Natural killer cell (primary cell): ENCODE results near the gene MEX3C. TPM values are rescaled to one million over a fixed set of nuclear protein-coding genes. Genes with fewer than 3 reads are reported as not detected.
A peak's percentile ranks its signal among the peaks of the same experiment; 100 is the strongest.

ENCODE experiments used
- ATAC-seq, 3 donors: fragments of 150-1000 bp in 2 of 3; fragments of 200-7000 bp in 1 of 3; cut with Tn5 transposase; 1 replicate in 1 of 3; 2 replicates in 2 of 3; pipeline ENCODE4 v1.10.0; 2021; ENCODE audit warnings: mild to moderate bottlenecking in 2 of 3, moderate library complexity in 2 of 3
- DNase-seq, 2 donors: peaks; one replicate each; pipeline versions ENCODE4 v3.0.0 to v3.0.0-alpha.2; 2013 to 2021; ENCODE audit warnings: mixed read lengths in 1 of 2
- H3K27ac ChIP-seq: one replicate; pipeline ENCODE4 v1.5.1; 2013; ENCODE audit warnings: mild to moderate bottlenecking, low read length
- H3K27me3 ChIP-seq: one replicate; pipeline ENCODE4 v1.6.1; 2013; ENCODE audit warnings: low read length; ENCODE audit not compliant: control insufficient read depth, insufficient read depth
- H3K36me3 ChIP-seq: one replicate; pipeline ENCODE4 v1.6.1; 2013; ENCODE audit warnings: low read length; ENCODE audit not compliant: control insufficient read depth, insufficient read depth
- H3K4me1 ChIP-seq: one replicate; pipeline ENCODE4 v1.6.1; 2013; ENCODE audit warnings: low read length; ENCODE audit not compliant: control insufficient read depth, insufficient read depth
- H3K4me3 ChIP-seq: one replicate; pipeline ENCODE4 v1.5.1; 2013; ENCODE audit warnings: low read length
- H3K9me3 ChIP-seq: one replicate; pipeline ENCODE4 v1.6.1; 2013; ENCODE audit warnings: low read length; ENCODE audit not compliant: control insufficient read depth, insufficient read depth
- H3K27ac Mint-ChIP-seq, 2 donors: one replicate each; pipeline ENCODE4 v1.8.0; 2022; ENCODE audit warnings: mild to moderate bottlenecking in 2 of 2, mixed read lengths in 2 of 2, moderate library complexity in 1 of 2
- H3K27me3 Mint-ChIP-seq, 2 donors: one replicate each; pipeline ENCODE4 v1.8.0; 2022; ENCODE audit warnings: low read depth in 2 of 2, mixed read lengths in 2 of 2
- H3K36me3 Mint-ChIP-seq: one replicate; pipeline ENCODE4 v1.8.0; 2022; ENCODE audit warnings: mixed read lengths
- H3K4me1 Mint-ChIP-seq, 2 donors: one replicate each; pipeline ENCODE4 v1.8.0; 2022; ENCODE audit warnings: mixed read lengths in 2 of 2
- H3K4me3 Mint-ChIP-seq: one replicate; pipeline ENCODE4 v1.8.0; 2022; ENCODE audit warnings: mild to moderate bottlenecking, moderate library complexity, mixed read lengths
- H3K9me3 Mint-ChIP-seq, 2 donors: one replicate each; pipeline ENCODE4 v1.8.0; 2022; ENCODE audit warnings: mixed read lengths in 2 of 2
- WGBS: methylation state at CpG from one replicate; pipeline ENCODE4 v1.1.7; 2013; ENCODE audit warnings: missing lambda C conversion rate; ENCODE audit not compliant: insufficient coverage; 5-methylcytosine and 5-hydroxymethylcytosine counted together
- intact Hi-C: fragments of 100-400 bp; cut with micrococcal nuclease; formaldehyde crosslinking; loops from one replicate; pipeline ENCODE4 v1.14.2; 2022
- total RNA-seq, 4 donors: library from RNA; stranded (reverse); fragments of 120-200 nt in 1 of 4; gene quantifications; one replicate each; pipeline versions ENCODE4 v1.2.3 to v1.2.4, GENCODE V29; 2013 to 2022
- TF ChIP-seq, protein P1 (sequence below): fragments of 200-600 bp; IDR thresholded peaks from one replicate; pipeline ENCODE4 v1.8.0; 2022; ENCODE audit warnings: antibody characterized with exemption

The MEX3C gene
- total RNA-seq, 3 donors from 2014 or later (not counting 1 experiment from before 2014, with no cell fraction given) = 189 to 205 (median 202) TPM

DNA sequence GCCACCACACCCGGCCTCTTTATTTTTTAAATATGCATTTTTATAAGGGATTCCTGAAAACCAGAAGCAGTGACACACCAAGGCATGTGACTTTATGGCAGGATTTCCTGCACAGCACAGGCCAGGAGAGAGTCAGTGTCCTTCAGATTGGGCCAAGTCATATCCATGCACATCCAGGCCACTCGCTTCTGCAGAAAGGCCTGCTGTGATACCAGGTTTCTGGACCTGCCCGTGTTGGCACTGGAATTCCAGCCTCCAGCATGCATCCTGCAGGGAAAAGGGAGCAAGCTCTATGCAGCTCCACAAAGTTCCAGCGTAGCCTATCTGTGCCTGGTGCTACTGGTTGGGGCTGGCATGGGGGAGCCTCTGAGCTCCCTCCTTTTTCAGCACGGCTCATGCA, 36.8 kb downstream of the MEX3C start:
- intact Hi-C loops = no loop called here
- DNase-seq = no peak
- Mint-ChIP-seq H3K27ac (no peak overlapping the region), H3K4me3 (no peak overlapping the region), H3K9me3 (no peaks in the 10 kb centered on the region), H3K4me1 (peaks cover 63% of the 10 kb centered on the region in 2 donors), H3K36me3 (no peaks in the 10 kb centered on the region), H3K27me3 (no peaks in the 10 kb centered on the region)
- H3K4me3 ChIP-seq = no peak overlapping the region
- 93% methylated on average over 5 of the region's 5 CpGs for WGBS
- H3K27me3 ChIP-seq = no peaks in the 10 kb centered on the region
- no peaks in the 10 kb centered on the region for H3K9me3 ChIP-seq
- H3K36me3 ChIP-seq = no peaks in the 10 kb centered on the region
- H3K4me1 ChIP-seq = peaks cover 72% of the 10 kb centered on the region
- no peak overlapping the region for H3K27ac ChIP-seq
- ATAC-seq = no peak
- TF ChIP-seq, protein P1, sequence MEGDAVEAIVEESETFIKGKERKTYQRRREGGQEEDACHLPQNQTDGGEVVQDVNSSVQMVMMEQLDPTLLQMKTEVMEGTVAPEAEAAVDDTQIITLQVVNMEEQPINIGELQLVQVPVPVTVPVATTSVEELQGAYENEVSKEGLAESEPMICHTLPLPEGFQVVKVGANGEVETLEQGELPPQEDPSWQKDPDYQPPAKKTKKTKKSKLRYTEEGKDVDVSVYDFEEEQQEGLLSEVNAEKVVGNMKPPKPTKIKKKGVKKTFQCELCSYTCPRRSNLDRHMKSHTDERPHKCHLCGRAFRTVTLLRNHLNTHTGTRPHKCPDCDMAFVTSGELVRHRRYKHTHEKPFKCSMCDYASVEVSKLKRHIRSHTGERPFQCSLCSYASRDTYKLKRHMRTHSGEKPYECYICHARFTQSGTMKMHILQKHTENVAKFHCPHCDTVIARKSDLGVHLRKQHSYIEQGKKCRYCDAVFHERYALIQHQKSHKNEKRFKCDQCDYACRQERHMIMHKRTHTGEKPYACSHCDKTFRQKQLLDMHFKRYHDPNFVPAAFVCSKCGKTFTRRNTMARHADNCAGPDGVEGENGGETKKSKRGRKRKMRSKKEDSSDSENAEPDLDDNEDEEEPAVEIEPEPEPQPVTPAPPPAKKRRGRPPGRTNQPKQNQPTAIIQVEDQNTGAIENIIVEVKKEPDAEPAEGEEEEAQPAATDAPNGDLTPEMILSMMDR = no peak

DNA sequence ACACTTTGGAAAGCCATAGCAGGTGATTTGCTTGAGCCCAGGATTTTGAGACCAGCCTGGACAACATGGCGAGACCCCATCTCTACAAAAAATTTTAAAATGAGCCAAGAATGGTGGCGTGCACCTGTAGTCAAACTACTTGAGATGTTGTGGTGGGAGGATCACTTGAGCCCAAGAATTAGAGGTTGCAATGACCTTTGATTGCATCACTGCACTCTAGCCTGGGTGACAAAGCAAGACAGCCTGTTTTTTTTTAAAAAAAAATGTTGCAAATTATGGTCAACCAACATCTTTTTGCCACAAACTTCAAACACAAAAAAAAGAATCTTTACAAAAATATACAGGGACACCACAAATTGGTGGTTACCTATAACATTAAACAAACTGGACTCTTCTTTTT, 40.3 kb downstream of the MEX3C start:
- ATAC-seq (no peak), DNase-seq (no peak)
- Mint-ChIP-seq H3K9me3 (no peaks in the 10 kb centered on the region), H3K4me3 (no peak overlapping the region), H3K36me3 (no peaks in the 10 kb centered on the region), H3K4me1 (peaks cover 51 to 52% of the 10 kb centered on the region in 2 donors), H3K27me3 (no peaks in the 10 kb centered on the region), H3K27ac (peak overlapping the region; percentile 44 to 62)
- no peaks in the 10 kb centered on the region for H3K9me3 ChIP-seq
- no peak overlapping the region for H3K27ac ChIP-seq
- no peaks in the 10 kb centered on the region for H3K36me3 ChIP-seq
- intact Hi-C loops = no loop called here
- peaks cover 66% of the 10 kb centered on the region for H3K4me1 ChIP-seq
- no peak overlapping the region for H3K4me3 ChIP-seq
- WGBS = 83% methylated on average over 2 of the region's 2 CpGs
- TF ChIP-seq, protein P1 = no peak
- no peaks in the 10 kb centered on the region for H3K27me3 ChIP-seq

DNA sequence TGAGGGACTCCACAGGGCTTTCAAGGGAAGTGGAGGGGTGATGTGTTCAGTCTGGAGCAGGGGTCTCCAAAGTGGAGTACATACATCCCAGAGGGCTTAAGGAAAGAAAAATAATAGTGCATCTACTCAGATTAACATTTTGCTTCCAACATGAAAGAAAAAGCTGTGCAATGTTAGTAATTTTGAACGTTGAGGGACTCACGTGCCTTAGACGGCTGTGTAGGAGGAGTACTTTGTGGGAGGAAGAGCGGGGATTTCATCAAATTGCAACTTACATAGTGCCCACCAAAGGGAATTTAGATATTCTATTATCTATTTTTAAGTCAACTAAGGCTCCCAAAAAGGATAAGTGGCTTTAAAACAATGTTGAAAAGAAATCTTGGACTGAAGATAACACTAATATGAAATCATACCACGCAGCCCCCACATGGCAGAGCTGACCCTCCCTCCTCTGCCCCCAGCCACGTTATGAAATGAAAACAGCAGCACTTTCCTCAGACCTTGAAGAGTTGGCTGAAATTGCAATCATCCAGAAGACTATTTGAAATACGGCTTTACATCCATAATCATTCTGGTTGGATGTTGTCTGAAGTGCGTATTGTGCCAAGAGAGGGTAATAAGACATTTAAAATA, 42.9 kb downstream of the MEX3C start:
- intact Hi-C loops = loop anchor here (1.0 to 5.0 kb wide), 2 partner anchors 57 to 277 kb away; partner anchors contain the start of gene ME2
- TF ChIP-seq, protein P1 = no peak
- peak overlapping the region; percentile 92 for H3K27ac ChIP-seq
- ATAC-seq (no peak), DNase-seq (peak in 1 of 2 donors; percentile 28)
- Mint-ChIP-seq H3K4me3 (peak overlapping the region; percentile 81), H3K4me1 (peaks cover 55 to 59% of the 10 kb centered on the region in 2 donors), H3K27ac (peak overlapping the region; percentile 97 to 99), H3K27me3 (no peaks in the 10 kb centered on the region), H3K36me3 (peaks cover 7% of the 10 kb centered on the region), H3K9me3 (peaks cover 0 to 3% of the 10 kb centered on the region in 2 donors)
- no peaks in the 10 kb centered on the region for H3K36me3 ChIP-seq
- no peak overlapping the region for H3K4me3 ChIP-seq
- WGBS = 59% methylated on average over 6 of the region's 8 CpGs
- H3K9me3 ChIP-seq = peaks cover 14% of the 10 kb centered on the region
- H3K4me1 ChIP-seq = peaks cover 62% of the 10 kb centered on the region
- H3K27me3 ChIP-seq = no peaks in the 10 kb centered on the region
